KMS-11 (cell line): ENCODE data around the gene CLINT1.
A peak's percentile ranks its signal among the peaks of the same experiment; 100 is the strongest.

Source experiments
- H2AFZ ChIP-seq: fragments of 200-600 bp; sonication (generic); 2 replicates; pipeline ENCODE4 v1.6.1; 2016; ENCODE audit warnings: antibody characterized with exemption, mixed run types, low read depth
- H3K27ac ChIP-seq: fragments of 200-600 bp; sonication (generic); 2 replicates; pipeline ENCODE4 v1.6.1; 2016; ENCODE audit warnings: mild to moderate bottlenecking, mixed run types
- H3K27me3 ChIP-seq: fragments of 200-600 bp; sonication (generic); 2 replicates; pipeline ENCODE4 v1.6.1; 2017; ENCODE audit warnings: mild to moderate bottlenecking, low read depth, mixed run types, moderate library complexity; ENCODE audit not compliant: insufficient read depth
- H3K36me3 ChIP-seq: fragments of 200-600 bp; sonication (generic); 2 replicates; pipeline ENCODE4 v1.6.1; 2017; ENCODE audit warnings: mild to moderate bottlenecking, mixed run types; ENCODE audit not compliant: insufficient read depth
- H3K4me1 ChIP-seq: fragments of 200-600 bp; sonication (generic); 2 replicates; pipeline ENCODE4 v1.6.1; 2016; ENCODE audit warnings: mild to moderate bottlenecking, low read depth, mixed run types; ENCODE audit not compliant: poor library complexity, severe bottlenecking
- H3K4me2 ChIP-seq: fragments of 200-600 bp; sonication (generic); 2 replicates; pipeline ENCODE4 v1.7.0; 2016; ENCODE audit warnings: mild to moderate bottlenecking, mixed run types
- H3K4me3 ChIP-seq: fragments of 200-600 bp; sonication (generic); IDR thresholded peaks from 2 replicates; pipeline ENCODE4 v1.6.1; 2017; ENCODE audit warnings: low read depth, low read length, mixed read lengths; ENCODE audit not compliant: insufficient read depth
- H3K79me2 ChIP-seq: fragments of 200-600 bp; sonication (generic); 2 replicates; pipeline ENCODE4 v1.6.1; 2016; ENCODE audit warnings: low read depth, mixed run types; ENCODE audit not compliant: insufficient read depth
- H3K9ac ChIP-seq: fragments of 200-600 bp; sonication (generic); 2 replicates; pipeline ENCODE4 v1.6.1; 2016; ENCODE audit warnings: mild to moderate bottlenecking, mixed run types
- H4K20me1 ChIP-seq: fragments of 200-600 bp; sonication (generic); 2 replicates; pipeline ENCODE4 v1.6.1; 2016; ENCODE audit warnings: mild to moderate bottlenecking, mixed run types; ENCODE audit not compliant: insufficient read depth
- TF ChIP-seq, protein P1 (sequence below): fragments of 200-600 bp; sonication (generic); conservative IDR thresholded peaks from 2 replicates; pipeline ENCODE4 v1.6.1; 2017; ENCODE audit warnings: low read depth, mild to moderate bottlenecking, antibody characterized with exemption, low read length, moderate library complexity, mixed read lengths

Gene CLINT1

DNA sequence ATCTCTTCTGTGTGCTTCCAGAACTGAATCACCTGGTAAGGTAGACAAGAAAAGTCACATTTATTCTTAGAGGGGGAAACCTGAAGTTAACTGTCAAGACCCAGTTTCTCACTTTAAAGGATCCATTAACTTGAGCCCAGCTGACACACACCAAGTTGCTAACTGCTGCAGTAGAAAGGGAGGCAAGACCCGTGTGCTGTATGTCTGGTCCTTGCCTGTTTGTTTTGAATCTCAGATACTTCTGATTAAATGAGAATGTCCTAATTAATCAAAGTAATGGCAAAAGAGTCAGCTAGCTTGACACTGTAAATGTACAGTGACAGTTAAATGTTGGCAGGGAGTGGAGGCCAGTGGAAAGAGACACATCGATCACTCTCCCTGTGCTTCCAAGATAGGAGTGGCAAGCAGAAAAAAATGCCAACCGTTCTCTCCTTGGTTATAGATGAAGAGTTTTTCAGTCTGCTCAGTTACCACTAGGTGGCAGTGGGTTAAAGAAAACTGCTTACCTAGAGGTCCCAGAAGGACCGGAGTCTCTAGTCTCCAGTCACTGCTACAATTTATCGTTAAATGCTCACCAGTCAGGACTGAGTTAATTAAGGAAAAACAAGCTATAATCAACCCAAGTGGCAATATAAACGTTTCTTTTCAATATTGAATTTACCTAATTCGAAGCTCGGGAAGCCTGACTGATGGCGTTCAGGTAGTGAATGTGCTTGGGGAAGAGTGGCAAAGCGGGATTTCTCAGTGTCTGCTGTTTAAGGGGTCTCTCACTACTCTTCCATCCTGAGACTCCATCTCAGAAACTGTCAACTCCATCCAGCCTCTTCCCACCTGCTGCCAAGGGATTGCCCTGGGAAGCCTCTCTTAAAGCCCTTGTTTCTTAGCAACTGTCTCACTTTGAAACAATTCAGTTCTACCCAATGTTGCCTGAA lies 97.0 kb downstream of the CLINT1 start:
- TF ChIP-seq, protein P1, sequence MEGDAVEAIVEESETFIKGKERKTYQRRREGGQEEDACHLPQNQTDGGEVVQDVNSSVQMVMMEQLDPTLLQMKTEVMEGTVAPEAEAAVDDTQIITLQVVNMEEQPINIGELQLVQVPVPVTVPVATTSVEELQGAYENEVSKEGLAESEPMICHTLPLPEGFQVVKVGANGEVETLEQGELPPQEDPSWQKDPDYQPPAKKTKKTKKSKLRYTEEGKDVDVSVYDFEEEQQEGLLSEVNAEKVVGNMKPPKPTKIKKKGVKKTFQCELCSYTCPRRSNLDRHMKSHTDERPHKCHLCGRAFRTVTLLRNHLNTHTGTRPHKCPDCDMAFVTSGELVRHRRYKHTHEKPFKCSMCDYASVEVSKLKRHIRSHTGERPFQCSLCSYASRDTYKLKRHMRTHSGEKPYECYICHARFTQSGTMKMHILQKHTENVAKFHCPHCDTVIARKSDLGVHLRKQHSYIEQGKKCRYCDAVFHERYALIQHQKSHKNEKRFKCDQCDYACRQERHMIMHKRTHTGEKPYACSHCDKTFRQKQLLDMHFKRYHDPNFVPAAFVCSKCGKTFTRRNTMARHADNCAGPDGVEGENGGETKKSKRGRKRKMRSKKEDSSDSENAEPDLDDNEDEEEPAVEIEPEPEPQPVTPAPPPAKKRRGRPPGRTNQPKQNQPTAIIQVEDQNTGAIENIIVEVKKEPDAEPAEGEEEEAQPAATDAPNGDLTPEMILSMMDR = peak; percentile 82
- H3K36me3 ChIP-seq = no peaks in the 10 kb centered on the region
- H3K4me2 ChIP-seq = no peak overlapping the region
- H3K4me1 ChIP-seq = no peaks in the 10 kb centered on the region
- no peak overlapping the region for H3K9ac ChIP-seq
- H3K27me3 ChIP-seq = no peaks in the 10 kb centered on the region
- H3K27ac ChIP-seq = no peak overlapping the region
- H3K79me2 ChIP-seq = no peaks in the 10 kb centered on the region
- H3K4me3 ChIP-seq = no peak overlapping the region
- no peaks in the 10 kb centered on the region for H4K20me1 ChIP-seq
- H2AFZ ChIP-seq = no peak overlapping the region

DNA sequence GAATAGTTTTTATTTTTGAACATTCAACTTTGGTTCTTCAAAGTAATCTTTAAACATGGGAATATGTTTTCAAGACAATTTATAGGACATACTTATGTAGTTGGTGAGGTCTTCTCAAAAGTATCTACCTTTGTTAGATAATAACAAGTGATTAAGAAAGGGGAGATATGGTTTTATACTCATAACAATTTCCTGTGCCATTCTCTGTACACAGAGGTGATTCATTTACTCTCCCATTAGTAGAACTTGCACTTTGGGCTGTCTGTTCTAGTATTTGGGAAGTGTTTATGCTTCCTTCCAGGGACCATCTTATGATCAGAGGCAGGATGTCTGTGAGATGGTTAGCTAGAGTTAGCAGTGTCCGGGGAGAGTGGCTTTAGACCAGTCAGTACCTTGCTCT lies 100.2 kb downstream of the CLINT1 start:
- H3K9ac ChIP-seq = no peak overlapping the region
- H3K4me1 ChIP-seq = no peaks in the 10 kb centered on the region
- no peaks in the 10 kb centered on the region for H3K79me2 ChIP-seq
- H4K20me1 ChIP-seq = no peaks in the 10 kb centered on the region
- H2AFZ ChIP-seq = no peak overlapping the region
- no peaks in the 10 kb centered on the region for H3K36me3 ChIP-seq
- H3K4me3 ChIP-seq = no peak overlapping the region
- H3K27me3 ChIP-seq = no peaks in the 10 kb centered on the region
- no peak overlapping the region for H3K27ac ChIP-seq
- H3K4me2 ChIP-seq = no peak overlapping the region
- TF ChIP-seq, protein P1 = no peak

DNA sequence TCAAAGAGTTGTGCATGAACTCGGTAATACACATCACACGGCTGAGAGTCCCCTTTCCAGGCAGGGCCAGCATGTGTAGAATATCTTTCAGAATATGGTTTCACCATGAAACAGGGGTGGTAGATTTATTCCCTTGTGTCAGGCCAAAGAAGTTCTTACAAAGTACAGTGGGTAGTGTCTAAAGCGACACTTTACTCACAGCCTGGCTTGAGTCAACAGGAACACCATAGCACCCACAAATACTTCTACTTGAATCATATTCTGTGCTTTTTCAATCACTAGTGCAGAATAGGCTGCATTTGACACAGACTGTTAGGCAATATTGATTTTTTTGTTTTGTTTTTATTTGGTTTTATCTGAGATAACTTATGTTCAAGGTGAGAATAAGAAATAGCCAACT lies 102.8 kb downstream of the CLINT1 start:
- no peaks in the 10 kb centered on the region for H3K4me1 ChIP-seq
- H2AFZ ChIP-seq = no peak overlapping the region
- no peak overlapping the region for H3K4me2 ChIP-seq
- H3K36me3 ChIP-seq = no peaks in the 10 kb centered on the region
- no peaks in the 10 kb centered on the region for H4K20me1 ChIP-seq
- no peak overlapping the region for H3K4me3 ChIP-seq
- TF ChIP-seq, protein P1 = no peak
- H3K27ac ChIP-seq = no peak overlapping the region
- no peak overlapping the region for H3K9ac ChIP-seq
- no peaks in the 10 kb centered on the region for H3K27me3 ChIP-seq
- H3K79me2 ChIP-seq = no peaks in the 10 kb centered on the region

DNA sequence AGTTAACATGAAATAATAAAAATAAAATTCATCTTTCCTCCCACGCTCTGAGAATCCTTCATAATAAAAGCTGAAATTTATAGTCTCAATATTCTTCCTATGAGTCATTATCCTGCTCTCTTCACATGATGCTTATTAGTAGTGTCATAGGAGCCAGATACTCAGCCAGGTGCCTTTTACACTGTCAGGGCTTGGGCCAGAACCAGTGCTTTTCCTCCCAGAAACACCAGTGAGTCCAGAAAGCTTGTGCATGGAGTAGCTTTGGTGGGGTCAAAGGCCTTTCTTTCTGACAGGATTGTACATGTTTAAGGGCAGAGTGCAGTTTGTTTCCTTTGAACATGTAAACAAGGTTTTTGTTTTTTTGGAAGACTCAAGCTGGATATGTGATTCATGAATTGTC lies 108.6 kb downstream of the CLINT1 start:
- Histone ChIP-seq H3K4me2 (no peak overlapping the region), H2AFZ (no peak overlapping the region), H3K4me3 (no peak overlapping the region), H3K9ac (no peak overlapping the region), H3K79me2 (no peaks in the 10 kb centered on the region), H4K20me1 (no peaks in the 10 kb centered on the region), H3K4me1 (peaks cover 6% of the 10 kb centered on the region), H3K27ac (no peak overlapping the region), H3K36me3 (no peaks in the 10 kb centered on the region), H3K27me3 (no peaks in the 10 kb centered on the region)
- TF ChIP-seq, protein P1 = no peak
